HCT116 (cell line): ENCODE measurements around the gene DIPK1A. TPM values are rescaled to one million over a fixed set of nuclear protein-coding genes. Genes with fewer than 3 reads are reported as not detected.

ENCODE experiments used
- ATAC-seq: fragments of 200-7000 bp; cut with Tn5 transposase; 2 replicates; pipeline ENCODE4 v1.9.1; 2020; ENCODE audit warnings: mild to moderate bottlenecking, moderate library complexity
- BruUV-seq: library from RNA; stranded (reverse); fragments of 400-500 nt; replicated peaks from 2 replicates; lab custom pipeline; 2021; lab: Mats Ljungman, UMichigan
- CTCF ChIA-PET: fragments of 300-600 bp; sonication (Branson Sonifier 250); formaldehyde crosslinking; loops from one replicate; lab custom pipeline; 2021; ENCODE audit warnings: antibody characterized with exemption; lab: Charles Lee
- POLR2A ChIA-PET: fragments of 300-600, 350-600 bp; sonication (Branson Sonifier 250); formaldehyde crosslinking; loops from one replicate; lab custom pipeline; 2021; ENCODE audit warnings: antibody characterized with exemption; lab: Charles Lee
- RAD21 ChIA-PET, 2 experiments: fragments of 300-600 bp; sonication (Branson Sonifier 250); formaldehyde crosslinking; loops; one replicate each; lab custom pipeline; 2023; ENCODE audit warnings: low total read pairs in 2 of 2; ENCODE audit not compliant: uncharacterized antibody in 2 of 2, unreplicated experiment in 2 of 2, low non-redundant PET in 1 of 2; lab: Charles Lee
- DNase-seq: peaks from one replicate; pipeline ENCODE4 v3.0.0-alpha.2; 2010; ENCODE audit warnings: low read depth, low spot score
- H2AFZ ChIP-seq: fragments of 200-600 bp; shearing (Covaris generic), sonication (generic); 2 replicates; pipeline ENCODE4 v1.6.1; 2017; ENCODE audit warnings: low read depth, mixed run types, mixed read lengths, antibody characterized with exemption, low read length; ENCODE audit not compliant: poor library complexity, severe bottlenecking
- H3K27ac ChIP-seq: 2 replicates; pipeline ENCODE4 v1.5.1; 2012; ENCODE audit warnings: low read depth, low read length
- H3K27me3 ChIP-seq: fragments of 200-600 bp; sonication (generic); 2 replicates; pipeline ENCODE4 v1.6.1; 2016; ENCODE audit warnings: mixed run types, low read length, mixed read lengths; ENCODE audit not compliant: insufficient read depth
- H3K36me3 ChIP-seq, 2 experiments: fragments of 200-500 bp in 1 of 2; fragments of 200-600 bp in 1 of 2; sonication (Bioruptor generic) in 1 of 2; sonication (generic) in 1 of 2; 2 replicates each; pipeline versions ENCODE4 v1.5.1 to v1.6.1; 2014 to 2016; ENCODE audit warnings: low read length in 2 of 2, inconsistent platforms in 1 of 2, mixed read lengths in 1 of 2, mixed run types in 1 of 2; ENCODE audit not compliant: insufficient read depth in 2 of 2, control insufficient read depth in 1 of 2
- H3K4me1 ChIP-seq, 2 experiments: fragments of 200-600 bp in 1 of 2; sonication (generic) in 1 of 2; 2 replicates each; pipeline versions ENCODE4 v1.5.1 to v1.6.1; 2012 to 2017; ENCODE audit warnings: low read length in 2 of 2, inconsistent platforms in 1 of 2, mild to moderate bottlenecking in 1 of 2, mixed read lengths in 1 of 2, mixed run types in 1 of 2, moderate library complexity in 1 of 2; ENCODE audit not compliant: insufficient read depth in 2 of 2, control insufficient read depth in 1 of 2
- H3K4me2 ChIP-seq: fragments of 200-600 bp; sonication (generic); 2 replicates; pipeline ENCODE4 v1.6.1; 2017; ENCODE audit warnings: mixed run types, low read length, mixed read lengths
- H3K4me3 ChIP-seq, 2 experiments: fragments of 200-600 bp in 1 of 2; sonication (generic) in 1 of 2; replicated peaks in 1 of 2; 2 replicates each; pipeline ENCODE4 v1.5.1; 2011 to 2016; ENCODE audit warnings: low read length in 2 of 2, control low read depth in 1 of 2, low read depth in 1 of 2, mild to moderate bottlenecking in 1 of 2, mixed read lengths in 1 of 2, mixed run types in 1 of 2
- H3K79me2 ChIP-seq: fragments of 200-600 bp; sonication (generic); 2 replicates; pipeline ENCODE4 v1.6.1; 2017; ENCODE audit warnings: mild to moderate bottlenecking, mixed run types, low read length, moderate library complexity, mixed read lengths; ENCODE audit not compliant: insufficient read depth
- H3K9ac ChIP-seq: fragments of 200-600 bp; sonication (generic); 2 replicates; pipeline ENCODE4 v1.6.1; 2016; ENCODE audit warnings: low read length, mixed read lengths
- H3K9me2 ChIP-seq: fragments of 200-600 bp; sonication (generic), shearing (Covaris generic); 2 replicates; pipeline ENCODE4 v1.6.1; 2017; ENCODE audit warnings: mixed run types, mild to moderate bottlenecking, moderate library complexity; ENCODE audit not compliant: insufficient read depth
- H3K9me3 ChIP-seq, 2 experiments: fragments of 200-500 bp in 1 of 2; fragments of 200-600 bp in 1 of 2; sonication (Bioruptor generic) in 1 of 2; sonication (generic) in 1 of 2; 2 replicates each; pipeline ENCODE4 v1.6.1; 2014 to 2017; ENCODE audit warnings: low read length in 2 of 2, mixed read lengths in 2 of 2, inconsistent platforms in 1 of 2, low read depth in 1 of 2, mild to moderate bottlenecking in 1 of 2, mixed run types in 1 of 2, moderate library complexity in 1 of 2; ENCODE audit not compliant: control insufficient read depth in 1 of 2, insufficient read depth in 1 of 2
- H4K20me1 ChIP-seq: fragments of 200-600 bp; sonication (generic), shearing (Covaris generic); 2 replicates; pipeline ENCODE4 v1.6.1; 2017; ENCODE audit warnings: mixed run types, mild to moderate bottlenecking, moderate library complexity; ENCODE audit not compliant: insufficient read depth
- CBX3 ChIP-seq: IDR thresholded peaks from 2 replicates; pipeline ENCODE4 v1.6.1; 2012; ENCODE audit warnings: low read depth
- CEBPB ChIP-seq: IDR thresholded peaks from 2 replicates; pipeline ENCODE4 v1.6.1; 2012; ENCODE audit warnings: low read depth
- EGR1 ChIP-seq: IDR thresholded peaks from 2 replicates; pipeline ENCODE4 v1.6.1; 2012; ENCODE audit warnings: low read depth
- ELF1 ChIP-seq: IDR thresholded peaks from 2 replicates; pipeline ENCODE4 v1.6.1; 2012; ENCODE audit warnings: low read depth, borderline replicate concordance
- EZH2 ChIP-seq: fragments of 200-600 bp; sonication (generic); IDR thresholded peaks from 2 replicates; pipeline ENCODE4 v1.6.1; 2017; ENCODE audit warnings: antibody characterized with exemption, mixed run types
- EZH2phosphoT487 ChIP-seq: fragments of 200-600 bp; IDR thresholded peaks from 2 replicates; pipeline ENCODE4 v1.6.1; 2018; ENCODE audit warnings: antibody characterized with exemption, borderline replicate concordance
- FOSL1 ChIP-seq: IDR thresholded peaks from 2 replicates; pipeline ENCODE4 v1.6.1; 2012; ENCODE audit warnings: low read depth
- JUND ChIP-seq: IDR thresholded peaks from 2 replicates; pipeline ENCODE4 v1.6.1; 2012
- POLR2A ChIP-seq: IDR thresholded peaks from 2 replicates; pipeline ENCODE4 v1.7.0; 2011; ENCODE audit warnings: borderline replicate concordance; ENCODE audit not compliant: insufficient read depth, insufficient read length; ENCODE audit errors: extremely low read depth
- POLR2AphosphoS5 ChIP-seq: IDR thresholded peaks from 2 replicates; pipeline ENCODE4 v1.6.1; 2011; ENCODE audit warnings: mild to moderate bottlenecking, low read depth, low read length, moderate library complexity
- RAD21 ChIP-seq: IDR thresholded peaks from 2 replicates; pipeline ENCODE4 v1.6.1; 2012; ENCODE audit warnings: low read depth, mild to moderate bottlenecking
- SIN3A ChIP-seq: IDR thresholded peaks from 2 replicates; pipeline ENCODE4 v1.6.1; 2012; ENCODE audit warnings: low read depth
- SP1 ChIP-seq: IDR thresholded peaks from 2 replicates; pipeline ENCODE4 v1.6.1; 2012; ENCODE audit warnings: low read depth
- TCF7L2 ChIP-seq: IDR thresholded peaks from 2 replicates; pipeline ENCODE4 v1.7.0; 2011; ENCODE audit warnings: borderline replicate concordance, inconsistent platforms; ENCODE audit not compliant: insufficient read depth, insufficient read length; ENCODE audit errors: extremely low read depth
- YY1 ChIP-seq: IDR thresholded peaks from 2 replicates; pipeline ENCODE4 v1.6.1; 2011; ENCODE audit warnings: low read length, low read depth, moderate library complexity, mild to moderate bottlenecking; ENCODE audit not compliant: insufficient replicate concordance; ENCODE audit errors: extremely low read depth
- ZFX ChIP-seq: fragments of 450-650 bp; IDR thresholded peaks from 2 replicates; pipeline ENCODE4 v1.6.1; 2017
- ZNF274 ChIP-seq: fragments of 200-500 bp; sonication (Bioruptor generic); IDR thresholded peaks from 2 replicates; pipeline ENCODE4 v1.6.1; 2014; ENCODE audit warnings: mild to moderate bottlenecking, low read depth, low read length, inconsistent platforms
- intact Hi-C: fragments of 100-400 bp; cut with micrococcal nuclease; formaldehyde crosslinking; loops from 2 replicates; pipeline ENCODE4 v1.10.0; 2022
- total RNA-seq: library from RNA; stranded (reverse); gene quantifications from one replicate; pipeline ENCODE4 v1.2.1, GENCODE V29; 2021; ENCODE audit not compliant: unreplicated experiment
- TF ChIP-seq, protein P1 (sequence below): IDR thresholded peaks from 2 replicates; pipeline ENCODE4 v1.6.1; 2011; ENCODE audit warnings: mild to moderate bottlenecking, low read length, moderate library complexity; ENCODE audit not compliant: insufficient replicate concordance; ENCODE audit errors: extremely low read depth
- TF ChIP-seq, protein P2 (sequence below), 3 experiments: fragments of 200-600 bp in 1 of 3; sonication (generic) in 1 of 3; IDR thresholded peaks in 2 of 3; conservative IDR thresholded peaks in 1 of 3; 2 replicates each; pipeline ENCODE4 v1.5.1; 2012 to 2017; ENCODE audit warnings: low read depth in 2 of 3, low read length in 2 of 3, antibody characterized with exemption in 1 of 3, borderline replicate concordance in 1 of 3, control low read depth in 1 of 3, mild to moderate bottlenecking in 1 of 3, mixed read lengths in 1 of 3, mixed run types in 1 of 3, moderate library complexity in 1 of 3; ENCODE audit not compliant: insufficient read depth in 1 of 3
- TF ChIP-seq, protein P3 (sequence below): IDR thresholded peaks from 2 replicates; pipeline ENCODE4 v1.6.1; 2012
- TF ChIP-seq, protein P4 (sequence below): IDR thresholded peaks from 2 replicates; pipeline ENCODE4 v1.6.1; 2012

DIPK1A gene
- total RNA-seq, 1 experiment from 2014 or later: 4.3 TPM

DNA sequence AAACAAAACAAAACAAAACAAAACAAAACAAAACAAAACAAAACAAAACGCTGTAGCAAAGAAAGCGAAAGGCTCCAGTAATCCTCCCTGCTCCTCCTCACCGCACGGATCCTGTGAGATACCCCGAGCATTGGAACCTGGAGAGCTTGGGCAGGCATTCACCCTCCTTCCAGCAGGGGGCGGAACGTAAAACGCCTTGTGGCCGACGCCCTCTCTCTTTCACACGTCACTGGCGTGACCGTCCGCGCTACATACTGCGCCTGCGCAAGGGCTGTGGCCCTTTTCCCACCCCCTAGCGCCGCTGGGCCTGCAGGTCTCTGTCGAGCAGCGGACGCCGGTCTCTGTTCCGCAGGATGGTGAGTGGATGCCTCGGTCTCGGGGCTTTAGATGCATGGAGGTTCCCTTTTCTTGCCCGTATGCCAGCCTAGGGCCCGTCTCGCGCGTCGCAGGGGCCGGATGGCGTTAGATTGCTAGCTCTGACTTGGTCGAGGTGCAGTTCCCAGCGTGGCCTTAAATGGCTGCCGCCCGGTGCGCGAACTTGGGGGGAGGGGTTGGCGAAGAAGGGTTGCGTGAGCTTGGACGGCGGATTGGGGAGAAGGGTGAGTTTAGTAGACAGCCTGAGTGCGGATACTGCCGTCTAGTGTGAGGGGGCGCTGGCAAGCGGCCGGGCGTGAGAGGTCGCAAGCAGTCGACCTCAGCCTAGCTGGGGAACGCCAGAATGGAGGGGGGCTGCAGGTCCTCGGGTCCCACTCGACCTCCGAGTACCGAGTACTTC lies 129.3 kb downstream of the DIPK1A start, which contains the start of gene RPL5:
Gene RPL5 (plus strand): TSS at position 279 of the 775 bp plus-strand sequence. CDS start 75 bp downstream, at position 354.
- peaks cover 51% of the 10 kb centered on the region for H3K79me2 ChIP-seq
- ATAC-seq: peak; percentile 88

More for the DNA sequence above, 129.3 kb downstream of the DIPK1A start, which contains the start of gene RPL5:
- RAD21 ChIA-PET: interaction anchor here in 1 of 2 experiments (0.9 kb wide), 1 partner anchor 83 kb away, joined by 3 read pairs; no protein-coding TSS in a partner anchor
- TSS peak; percentile 49 for BruUV-seq
- TF ChIP-seq CEBPB (no peak), YY1 (peak; percentile 75), ZNF274 (no peak), EGR1 (no peak), POLR2AphosphoS5 (peak; percentile 100), SIN3A (peak; percentile 96), CBX3 (peak; percentile 97), SP1 (peak; percentile 85), RAD21 (no peak), ZFX (peak; percentile 94), TCF7L2 (peak; percentile 37), JUND (peak; percentile 40; the same call in 1 of the 2 replicates), EZH2 (no peak), POLR2A (peak; percentile 98), EZH2phosphoT487 (no peak), FOSL1 (no peak), ELF1 (no peak)
- TF ChIP-seq, protein P1, sequence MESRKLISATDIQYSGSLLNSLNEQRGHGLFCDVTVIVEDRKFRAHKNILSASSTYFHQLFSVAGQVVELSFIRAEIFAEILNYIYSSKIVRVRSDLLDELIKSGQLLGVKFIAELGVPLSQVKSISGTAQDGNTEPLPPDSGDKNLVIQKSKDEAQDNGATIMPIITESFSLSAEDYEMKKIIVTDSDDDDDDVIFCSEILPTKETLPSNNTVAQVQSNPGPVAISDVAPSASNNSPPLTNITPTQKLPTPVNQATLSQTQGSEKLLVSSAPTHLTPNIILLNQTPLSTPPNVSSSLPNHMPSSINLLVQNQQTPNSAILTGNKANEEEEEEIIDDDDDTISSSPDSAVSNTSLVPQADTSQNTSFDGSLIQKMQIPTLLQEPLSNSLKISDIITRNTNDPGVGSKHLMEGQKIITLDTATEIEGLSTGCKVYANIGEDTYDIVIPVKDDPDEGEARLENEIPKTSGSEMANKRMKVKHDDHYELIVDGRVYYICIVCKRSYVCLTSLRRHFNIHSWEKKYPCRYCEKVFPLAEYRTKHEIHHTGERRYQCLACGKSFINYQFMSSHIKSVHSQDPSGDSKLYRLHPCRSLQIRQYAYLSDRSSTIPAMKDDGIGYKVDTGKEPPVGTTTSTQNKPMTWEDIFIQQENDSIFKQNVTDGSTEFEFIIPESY: no peak
- TF ChIP-seq, protein P2, sequence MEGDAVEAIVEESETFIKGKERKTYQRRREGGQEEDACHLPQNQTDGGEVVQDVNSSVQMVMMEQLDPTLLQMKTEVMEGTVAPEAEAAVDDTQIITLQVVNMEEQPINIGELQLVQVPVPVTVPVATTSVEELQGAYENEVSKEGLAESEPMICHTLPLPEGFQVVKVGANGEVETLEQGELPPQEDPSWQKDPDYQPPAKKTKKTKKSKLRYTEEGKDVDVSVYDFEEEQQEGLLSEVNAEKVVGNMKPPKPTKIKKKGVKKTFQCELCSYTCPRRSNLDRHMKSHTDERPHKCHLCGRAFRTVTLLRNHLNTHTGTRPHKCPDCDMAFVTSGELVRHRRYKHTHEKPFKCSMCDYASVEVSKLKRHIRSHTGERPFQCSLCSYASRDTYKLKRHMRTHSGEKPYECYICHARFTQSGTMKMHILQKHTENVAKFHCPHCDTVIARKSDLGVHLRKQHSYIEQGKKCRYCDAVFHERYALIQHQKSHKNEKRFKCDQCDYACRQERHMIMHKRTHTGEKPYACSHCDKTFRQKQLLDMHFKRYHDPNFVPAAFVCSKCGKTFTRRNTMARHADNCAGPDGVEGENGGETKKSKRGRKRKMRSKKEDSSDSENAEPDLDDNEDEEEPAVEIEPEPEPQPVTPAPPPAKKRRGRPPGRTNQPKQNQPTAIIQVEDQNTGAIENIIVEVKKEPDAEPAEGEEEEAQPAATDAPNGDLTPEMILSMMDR (IDR thresholded peaks at IDR 0.05 in 2 of 3, conservative IDR thresholded peaks at IDR 0.05 in 1 of 3; ENCODE audit: borderline replicate concordance in 1 of 3, insufficient read depth in 1 of 3, low read depth in 2 of 3, low read length in 2 of 3): peak; percentile 69 to 97 (median 77)
- TF ChIP-seq, protein P3, sequence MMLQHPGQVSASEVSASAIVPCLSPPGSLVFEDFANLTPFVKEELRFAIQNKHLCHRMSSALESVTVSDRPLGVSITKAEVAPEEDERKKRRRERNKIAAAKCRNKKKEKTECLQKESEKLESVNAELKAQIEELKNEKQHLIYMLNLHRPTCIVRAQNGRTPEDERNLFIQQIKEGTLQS: no peak
- TF ChIP-seq, protein P4, sequence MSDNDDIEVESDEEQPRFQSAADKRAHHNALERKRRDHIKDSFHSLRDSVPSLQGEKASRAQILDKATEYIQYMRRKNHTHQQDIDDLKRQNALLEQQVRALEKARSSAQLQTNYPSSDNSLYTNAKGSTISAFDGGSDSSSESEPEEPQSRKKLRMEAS: peak; percentile 99
- no peaks in the 10 kb centered on the region for H3K9me2 ChIP-seq
- peak within 1 kb of the TSS; percentile 78 for H3K4me2 ChIP-seq
- CTCF ChIA-PET: interaction anchor here (0.7 to 2.5 kb wide), 6 partner anchors 9 to 522 kb away, joined by 3 to 18 read pairs (median 4); no protein-coding TSS in a partner anchor
- H3K4me3 ChIP-seq: peak within 1 kb of the TSS; percentile 80 to 99
- H3K9me3 ChIP-seq: no peaks in the 10 kb centered on the region
- POLR2A ChIA-PET: interaction anchor here (0.7 to 1.7 kb wide), 12 partner anchors 8 to 1762 kb away, joined by 3 to 11 read pairs (median 4); partner anchors contain the start of gene EVI5
- peak; percentile 95 for DNase-seq
- H3K27ac ChIP-seq: peak within 1 kb of the TSS; percentile 87
- intact Hi-C loops: no loop called here
- H4K20me1 ChIP-seq: peaks cover 41% of the 10 kb centered on the region
- peak within 1 kb of the TSS; percentile 94 for H3K9ac ChIP-seq
- H2AFZ ChIP-seq: peak within 1 kb of the TSS; percentile 28
- H3K4me1 ChIP-seq: peaks cover 2 to 16% of the 10 kb centered on the region in 2 experiments; a peak in 3 of 4 replicates
- no peaks in the 10 kb centered on the region for H3K27me3 ChIP-seq
- peaks cover 37 to 45% of the 10 kb centered on the region in 2 experiments for H3K36me3 ChIP-seq
